ENCODE results near the gene TAS2R4.
A peak's percentile ranks its signal among the peaks of the same experiment; 100 is the strongest.
"Not testable (repeated sequence)": the region's sequence is repeated elsewhere in the genome, so short reads cannot be mapped to it uniquely, and the experiment has no call there.

TAS2R4 gene, protein sequence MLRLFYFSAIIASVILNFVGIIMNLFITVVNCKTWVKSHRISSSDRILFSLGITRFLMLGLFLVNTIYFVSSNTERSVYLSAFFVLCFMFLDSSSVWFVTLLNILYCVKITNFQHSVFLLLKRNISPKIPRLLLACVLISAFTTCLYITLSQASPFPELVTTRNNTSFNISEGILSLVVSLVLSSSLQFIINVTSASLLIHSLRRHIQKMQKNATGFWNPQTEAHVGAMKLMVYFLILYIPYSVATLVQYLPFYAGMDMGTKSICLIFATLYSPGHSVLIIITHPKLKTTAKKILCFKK

GRCh38 chr7:141776374-141776773, at the start of gene TAS2R4:
Gene TAS2R4 (plus strand): TSS chr7:141776674. CDS start chr7:141778489, 1,815 bp downstream.
- DNase-seq (ENCODE audit: low read depth): no peak

- DNase-seq (ENCODE audit: low read depth): no peak
Measured at GRCh38 chr7:141729020-141729419, 47.5 kb upstream of the TAS2R4 start.

GRCh38 chr7:141731476-141732149, 44.9 kb upstream of the TAS2R4 start:
- DNase-seq (ENCODE audit: low read depth): no peak

DNA sequence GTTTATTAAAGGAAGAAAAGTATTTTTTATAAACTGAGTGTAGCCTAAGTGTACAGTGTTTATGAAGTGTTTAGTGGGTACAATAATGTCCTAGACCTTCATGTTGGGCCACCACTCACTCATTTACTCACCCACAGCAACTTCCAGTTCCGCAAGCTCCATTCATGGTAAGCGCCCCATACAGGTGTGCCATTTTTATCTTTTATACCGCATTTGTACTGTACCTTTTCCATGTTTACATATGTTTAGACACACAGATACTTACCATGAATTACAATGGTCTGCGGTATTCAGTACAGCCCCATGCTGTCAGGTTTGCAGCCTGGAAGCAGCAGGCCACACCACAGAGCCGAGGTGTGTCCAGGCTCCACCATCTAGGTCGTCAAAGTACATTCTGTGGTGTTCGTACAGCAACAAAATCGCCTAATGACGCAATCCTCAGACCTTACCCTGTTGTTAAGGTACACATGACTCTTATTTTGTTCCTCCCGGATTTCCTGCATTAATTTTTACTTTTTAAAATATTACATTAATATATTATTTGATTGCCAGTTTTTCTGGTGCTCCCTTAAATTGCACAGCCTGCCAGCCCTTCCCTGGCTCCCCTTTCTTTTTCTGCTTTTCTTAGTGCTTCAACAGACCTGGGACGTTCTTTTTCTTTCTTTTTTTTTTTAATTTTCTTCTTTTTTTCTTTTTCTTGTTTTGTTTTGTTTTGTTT, 39.2 kb upstream of the TAS2R4 start:
- DNase-seq (ENCODE audit: low read depth): peak; percentile 0

DNA sequence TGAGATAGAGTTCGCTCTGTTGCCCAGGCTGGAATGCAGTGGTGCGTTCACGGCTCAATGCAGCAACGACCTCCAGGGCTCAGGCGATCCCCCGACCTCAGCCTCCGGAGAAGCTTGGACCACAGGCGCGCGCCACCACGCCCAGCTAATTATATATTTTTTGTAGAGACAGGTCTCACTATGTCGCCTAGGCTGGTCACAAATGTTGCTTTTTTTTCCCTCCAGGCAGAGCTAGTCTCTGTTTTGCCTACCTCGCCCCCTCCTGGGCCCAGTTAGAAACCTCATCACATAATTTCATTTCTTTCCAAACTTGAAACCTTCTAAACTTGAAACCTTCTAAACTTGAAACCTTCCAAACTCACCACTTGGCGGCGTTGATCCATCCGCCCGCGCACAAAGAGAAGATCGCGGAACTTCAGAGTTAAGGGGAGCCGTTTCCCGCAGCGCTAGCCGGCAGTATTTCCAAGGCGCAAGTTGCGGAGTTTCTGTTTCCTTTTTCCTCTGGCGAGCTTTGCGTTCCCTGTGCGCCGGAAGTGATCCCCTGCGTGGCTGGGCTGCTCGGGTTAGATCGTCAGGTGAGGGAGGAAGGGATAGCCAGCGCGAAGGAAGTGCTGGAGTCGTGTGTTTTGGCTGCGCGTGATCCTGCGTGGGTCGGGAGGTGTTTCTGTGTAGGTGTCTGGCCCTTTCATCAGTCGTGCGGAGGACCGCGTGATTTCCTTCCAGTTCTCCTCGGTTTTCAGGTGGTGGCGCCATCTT, 38.5 kb upstream of the TAS2R4 start, which contains the start of gene SSBP1:
Gene SSBP1 (plus strand): TSS at position 523 of the 756 bp plus-strand sequence. CDS start 809 bp downstream, outside the sequence.
- peak; percentile 96 for DNase-seq (ENCODE audit: low read depth)

DNA sequence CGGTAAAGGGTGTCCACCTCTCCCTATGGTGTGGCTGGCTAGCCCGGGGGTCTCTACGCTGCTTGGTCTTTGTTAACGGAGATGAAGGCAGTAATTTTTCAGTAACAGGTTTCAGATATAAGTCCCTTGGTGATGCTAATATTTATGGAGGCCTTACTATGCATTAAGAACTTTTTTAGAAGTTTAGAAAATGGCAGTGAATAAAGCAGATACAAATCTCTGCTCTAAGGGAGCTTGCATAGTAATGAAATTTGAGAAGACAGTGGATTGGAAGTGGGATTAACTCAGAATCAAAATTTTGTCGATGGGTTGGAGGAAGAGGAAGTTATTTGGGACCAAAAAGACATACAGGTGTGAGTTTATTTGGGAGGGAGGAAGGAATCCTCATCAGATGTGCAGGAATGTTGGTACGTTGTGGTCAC, 37.9 kb upstream of the TAS2R4 start:
- DNase-seq (ENCODE audit: low read depth): no peak

DNA sequence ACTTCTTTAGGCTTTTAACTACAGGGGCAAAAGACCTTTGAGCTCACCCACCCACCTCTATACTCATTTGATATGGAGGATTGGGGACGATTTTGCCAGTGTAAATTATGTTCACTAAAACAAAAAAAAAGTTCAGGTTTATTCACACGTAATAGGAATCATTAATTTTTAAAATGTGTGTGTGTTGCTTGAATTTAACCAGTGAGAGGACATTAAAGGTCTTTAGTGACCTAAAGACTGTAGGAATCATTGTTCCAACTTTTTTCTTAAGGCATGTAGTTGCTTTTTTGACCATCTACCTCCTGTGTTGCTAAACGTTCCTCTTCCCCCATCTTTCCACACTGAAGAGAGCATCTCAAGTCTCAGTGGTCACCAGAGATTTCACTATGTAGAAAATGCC, 37.2 kb upstream of the TAS2R4 start:
- DNase-seq (ENCODE audit: low read depth): no peak

DNA sequence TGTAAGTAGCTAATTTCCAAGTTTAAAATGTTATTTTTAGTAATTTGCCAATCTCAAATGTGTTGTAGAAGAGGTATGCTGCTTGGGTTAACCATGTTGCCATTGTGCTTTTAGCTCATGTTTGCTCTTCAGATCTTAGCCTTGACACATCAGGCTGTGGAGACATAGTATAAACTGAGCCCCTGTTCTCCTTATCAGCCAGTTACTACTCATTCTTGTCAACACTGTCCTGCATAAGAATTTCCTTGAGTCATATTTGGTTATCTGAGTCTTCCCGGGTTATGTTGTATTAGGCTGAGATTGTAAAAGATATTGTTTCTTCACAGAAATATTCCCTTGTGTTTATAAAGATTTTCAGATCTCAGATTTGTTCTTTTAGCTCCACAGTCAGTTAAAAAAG, 34.2 kb upstream of the TAS2R4 start:
- no peak for DNase-seq (ENCODE audit: low read depth)

- DNase-seq (ENCODE audit: low read depth): no peak
Measured at GRCh38 chr7:141744131-141744530, 32.3 kb upstream of the TAS2R4 start.

DNA sequence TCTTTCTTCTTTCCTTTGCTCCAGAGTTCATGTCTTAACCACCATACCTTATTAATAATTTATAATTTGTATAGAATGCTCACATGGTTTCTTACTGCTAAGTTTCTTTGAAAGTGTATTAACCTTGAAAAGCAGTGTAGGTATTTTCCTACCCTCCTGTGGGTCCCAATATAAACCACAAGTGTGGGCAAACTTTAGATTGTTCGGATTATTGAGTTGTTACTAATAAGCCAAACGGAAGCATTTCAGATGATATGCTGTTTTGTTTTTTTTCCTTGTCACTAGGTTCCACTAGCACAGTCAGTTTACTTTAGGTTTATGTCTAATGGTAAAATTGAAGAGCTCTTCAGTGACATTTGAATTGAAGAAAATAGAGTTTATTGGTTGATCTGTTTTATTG, 28.1 kb upstream of the TAS2R4 start:
- DNase-seq (ENCODE audit: low read depth): no peak

GRCh38 chr7:141751904-141752303, 24.6 kb upstream of the TAS2R4 start:
- peak; percentile 13 for DNase-seq (ENCODE audit: low read depth)

DNA sequence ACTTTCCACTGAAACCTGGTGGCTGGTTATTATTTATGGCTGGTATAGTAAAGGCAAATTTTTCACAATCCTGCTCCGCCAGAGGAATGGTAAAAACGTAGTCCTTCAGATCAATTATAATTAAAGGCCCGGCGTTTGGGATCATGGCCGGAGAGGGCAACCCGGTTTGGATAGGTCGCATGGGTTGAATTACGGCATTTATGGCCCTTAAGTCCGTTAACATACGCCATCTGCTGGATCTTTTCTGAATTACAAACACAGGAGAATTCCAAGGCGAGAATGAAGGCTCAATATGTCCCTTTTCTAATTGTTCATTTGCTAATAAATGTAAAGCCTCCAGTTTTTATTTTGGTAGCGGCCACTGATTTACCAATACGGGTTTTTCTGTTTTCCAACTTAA, 23.8 kb upstream of the TAS2R4 start:
- no peak for DNase-seq (ENCODE audit: low read depth)

GRCh38 chr7:141754939-141755338, 21.5 kb upstream of the TAS2R4 start:
- DNase-seq (ENCODE audit: low read depth): peak; percentile 29

GRCh38 chr7:141763797-141764196, 12.7 kb upstream of the TAS2R4 start, which contains the start of gene TAS2R3:
Gene TAS2R3 (plus strand): TSS chr7:141764097. CDS start chr7:141764159, 62 bp downstream.
- DNase-seq (ENCODE audit: low read depth): no peak

GRCh38 chr7:141770083-141770583, 6.3 kb upstream of the TAS2R4 start:
- not testable (repeated sequence) for DNase-seq (ENCODE audit: low read depth)

DNA sequence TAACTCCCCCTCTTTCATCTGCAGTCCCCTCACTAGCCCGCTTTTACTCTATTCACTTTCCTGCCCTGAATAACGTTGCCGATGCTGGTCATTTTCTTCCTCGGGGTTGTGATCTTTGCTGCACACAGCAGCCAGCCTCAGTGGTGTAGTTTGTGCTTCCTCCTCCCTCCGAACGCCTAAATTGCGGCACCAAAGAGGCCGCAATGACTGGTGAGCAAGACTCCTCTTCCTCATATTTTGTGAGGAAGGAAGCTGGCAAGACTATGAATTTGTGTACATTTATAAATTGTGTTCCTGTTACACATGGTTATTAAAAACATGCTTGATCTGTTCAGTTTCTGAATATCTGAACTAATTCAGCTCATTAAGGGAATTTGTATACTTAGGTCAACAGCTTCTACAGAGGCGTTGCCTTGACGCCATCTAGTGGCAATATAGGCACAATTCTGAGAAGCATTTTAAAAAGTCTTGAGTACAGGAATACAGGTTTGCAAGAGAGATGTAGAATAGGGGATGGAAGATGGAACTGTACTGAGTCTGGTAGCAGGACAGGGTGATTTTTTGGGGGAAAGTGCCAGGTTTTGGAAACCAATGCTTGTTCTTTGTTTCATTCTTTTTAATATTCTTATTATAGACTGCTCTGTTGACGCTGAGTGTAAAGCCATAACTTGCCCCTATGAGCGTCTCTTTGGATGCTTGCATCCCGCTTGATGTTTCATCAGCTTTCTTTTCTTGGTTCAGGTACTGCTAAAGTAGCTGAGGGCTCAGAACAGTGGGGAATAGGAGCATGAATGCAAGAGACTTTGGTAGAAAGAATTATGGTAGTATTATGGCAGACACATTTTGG, 9.5 kb downstream of the TAS2R4 start:
- peak; percentile 51 for DNase-seq (ENCODE audit: low read depth)

GRCh38 chr7:141788296-141788695, 11.8 kb downstream of the TAS2R4 start:
- no peak for DNase-seq (ENCODE audit: low read depth)

DNA sequence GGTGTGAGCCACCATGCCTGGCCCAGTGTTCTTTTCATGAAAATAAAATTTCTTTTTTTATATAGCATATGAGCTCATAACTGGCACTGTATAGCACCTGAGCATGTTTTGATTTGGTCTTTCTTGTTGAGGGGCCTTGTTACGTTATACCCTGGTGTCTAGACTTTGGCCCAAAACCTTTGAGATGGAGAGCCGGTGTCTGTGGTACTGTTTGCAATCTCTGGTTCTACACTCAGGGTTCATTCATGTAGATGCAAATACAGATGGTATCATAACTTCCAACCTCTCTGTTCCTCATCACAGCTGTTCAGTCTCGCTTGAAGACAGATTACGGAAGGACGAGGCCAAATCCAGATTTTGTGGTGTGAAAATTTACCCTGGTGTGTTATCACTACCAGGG, 13.4 kb downstream of the TAS2R4 start, which contains the start of gene TAS2R5:
Gene TAS2R5 (plus strand): TSS at position 301 of the 400 bp plus-strand sequence. CDS start 145 bp downstream, outside the sequence.
- DNase-seq (ENCODE audit: low read depth): no peak

GRCh38 chr7:141792526-141792925, 16.1 kb downstream of the TAS2R4 start:
- DNase-seq (ENCODE audit: low read depth): no peak

- DNase-seq (ENCODE audit: low read depth): no peak
Measured at GRCh38 chr7:141820067-141820466, 43.6 kb downstream of the TAS2R4 start.

GRCh38 chr7:141822432-141822831, 46.0 kb downstream of the TAS2R4 start:
- DNase-seq (ENCODE audit: low read depth): not testable (repeated sequence)

Data from EH (cell line).